Glutamatergic neuron (in vitro differentiated cells): ENCODE data around the gene TSEN54. TPM values are rescaled to one million over a fixed set of nuclear protein-coding genes. Genes with fewer than 3 reads are reported as not detected.

ENCODE experiments used
- DNase-seq: peaks from one replicate; pipeline ENCODE4 v3.0.0; 2022
- H3K27ac Mint-ChIP-seq: one replicate; pipeline ENCODE4 v1.8.0; 2020; ENCODE audit warnings: mild to moderate bottlenecking, mixed read lengths, inconsistent platforms; ENCODE audit not compliant: unreplicated experiment
- H3K27me3 Mint-ChIP-seq: one replicate; pipeline ENCODE4 v1.8.0; 2020; ENCODE audit warnings: mild to moderate bottlenecking, moderate library complexity, mixed read lengths, inconsistent platforms; ENCODE audit not compliant: unreplicated experiment
- H3K36me3 Mint-ChIP-seq: one replicate; pipeline ENCODE4 v1.8.0; 2020; ENCODE audit warnings: mild to moderate bottlenecking, mixed read lengths, inconsistent platforms; ENCODE audit not compliant: unreplicated experiment
- H3K4me1 Mint-ChIP-seq: one replicate; pipeline ENCODE4 v1.8.0; 2020; ENCODE audit warnings: mild to moderate bottlenecking, low read depth, mixed read lengths, inconsistent platforms; ENCODE audit not compliant: unreplicated experiment
- H3K4me3 Mint-ChIP-seq: one replicate; pipeline ENCODE4 v1.8.0; 2020; ENCODE audit warnings: mild to moderate bottlenecking, mixed read lengths, inconsistent platforms; ENCODE audit not compliant: unreplicated experiment
- H3K9me3 Mint-ChIP-seq: one replicate; pipeline ENCODE4 v1.8.0; 2020; ENCODE audit warnings: mild to moderate bottlenecking, moderate library complexity, mixed read lengths, inconsistent platforms; ENCODE audit not compliant: unreplicated experiment
- microRNA-seq: library from miRNA; unstranded; fragments of <30 nt; microRNA quantifications from one replicate; pipeline ENCODE4, GENCODE V29; 2020; ENCODE audit not compliant: unreplicated experiment
- total RNA-seq: library from RNA; stranded (reverse); fragmentation: NEBNext Ultra II Directional; extraction: Animal tissue kit (Norgen Biotek cat#: 25700); gene quantifications from one replicate; pipeline ENCODE4 v1.2.1, GENCODE V29; 2021; ENCODE audit not compliant: unreplicated experiment
- TF ChIP-seq, protein P1 (sequence below): fragments of 200-600 bp; sonication (generic); IDR thresholded peaks from one replicate; pipeline ENCODE4 v1.5.0; 2021; ENCODE audit not compliant: partially characterized antibody, unreplicated experiment

TSEN54 gene
- total RNA-seq, 1 donor from 2014 or later: 26.6 TPM

- DNase-seq: no peak
- no peaks in the 10 kb centered on the region for H3K4me1 Mint-ChIP-seq
Measured at GRCh38 chr17:75571885-75572215, 55.5 kb downstream of the TSEN54 start.

DNA sequence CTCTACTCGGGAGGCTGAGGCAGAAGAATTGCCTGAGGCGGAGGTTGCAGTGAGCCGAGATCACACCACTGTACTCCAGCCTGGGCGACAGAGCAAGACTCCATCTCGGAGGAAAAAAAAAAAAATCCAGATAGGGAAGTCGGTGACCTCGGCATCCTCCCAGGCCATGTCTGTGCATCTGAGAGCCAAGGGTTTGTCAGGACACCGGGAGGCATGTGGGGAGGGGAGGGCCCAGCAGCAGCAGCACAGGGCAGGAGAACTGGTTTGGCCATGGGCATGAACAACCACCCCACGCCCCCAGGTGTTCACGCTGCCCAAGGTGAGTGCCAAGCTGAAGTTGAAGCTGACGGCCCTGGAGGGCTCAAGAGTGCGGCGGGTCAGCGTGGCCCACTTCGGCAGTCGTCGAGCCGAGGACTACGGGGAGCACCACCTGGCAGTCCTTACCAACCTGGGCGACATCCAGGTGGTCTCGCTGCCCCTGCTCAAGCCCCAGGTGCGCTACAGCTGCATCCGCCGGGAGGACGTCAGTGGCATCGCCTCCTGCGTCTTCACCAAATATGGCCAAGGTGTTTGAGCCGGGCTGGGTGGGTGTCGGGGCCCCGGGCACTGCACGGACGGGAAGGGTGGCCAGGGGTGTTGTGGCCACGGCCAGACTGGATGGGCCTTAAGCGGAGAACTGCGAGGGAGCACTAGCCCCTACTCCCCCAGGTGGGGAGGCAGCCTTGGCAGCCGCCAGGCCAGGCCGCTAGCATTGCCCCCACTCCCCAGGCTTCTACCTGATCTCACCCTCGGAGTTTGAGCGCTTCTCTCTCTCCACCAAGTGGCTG is 56.6 kb downstream of the TSEN54 start:
- H3K4me3 Mint-ChIP-seq: no peak overlapping the region
- H3K36me3 Mint-ChIP-seq: no peaks in the 10 kb centered on the region
- H3K27me3 Mint-ChIP-seq: peaks cover 3% of the 10 kb centered on the region
- no peaks in the 10 kb centered on the region for H3K4me1 Mint-ChIP-seq
- no peak for DNase-seq
- TF ChIP-seq, protein P1, sequence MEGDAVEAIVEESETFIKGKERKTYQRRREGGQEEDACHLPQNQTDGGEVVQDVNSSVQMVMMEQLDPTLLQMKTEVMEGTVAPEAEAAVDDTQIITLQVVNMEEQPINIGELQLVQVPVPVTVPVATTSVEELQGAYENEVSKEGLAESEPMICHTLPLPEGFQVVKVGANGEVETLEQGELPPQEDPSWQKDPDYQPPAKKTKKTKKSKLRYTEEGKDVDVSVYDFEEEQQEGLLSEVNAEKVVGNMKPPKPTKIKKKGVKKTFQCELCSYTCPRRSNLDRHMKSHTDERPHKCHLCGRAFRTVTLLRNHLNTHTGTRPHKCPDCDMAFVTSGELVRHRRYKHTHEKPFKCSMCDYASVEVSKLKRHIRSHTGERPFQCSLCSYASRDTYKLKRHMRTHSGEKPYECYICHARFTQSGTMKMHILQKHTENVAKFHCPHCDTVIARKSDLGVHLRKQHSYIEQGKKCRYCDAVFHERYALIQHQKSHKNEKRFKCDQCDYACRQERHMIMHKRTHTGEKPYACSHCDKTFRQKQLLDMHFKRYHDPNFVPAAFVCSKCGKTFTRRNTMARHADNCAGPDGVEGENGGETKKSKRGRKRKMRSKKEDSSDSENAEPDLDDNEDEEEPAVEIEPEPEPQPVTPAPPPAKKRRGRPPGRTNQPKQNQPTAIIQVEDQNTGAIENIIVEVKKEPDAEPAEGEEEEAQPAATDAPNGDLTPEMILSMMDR: no peak
- H3K9me3 Mint-ChIP-seq: no peaks in the 10 kb centered on the region
- H3K27ac Mint-ChIP-seq: no peak overlapping the region

More at GRCh38 chr17:75571885-75572215, 55.5 kb downstream of the TSEN54 start:
- Mint-ChIP-seq H3K27ac (no peak overlapping the region), H3K4me3 (no peak overlapping the region), H3K9me3 (no peaks in the 10 kb centered on the region), H3K27me3 (peaks cover 3% of the 10 kb centered on the region), H3K36me3 (no peaks in the 10 kb centered on the region)
- TF ChIP-seq, protein P1: no peak

DNA sequence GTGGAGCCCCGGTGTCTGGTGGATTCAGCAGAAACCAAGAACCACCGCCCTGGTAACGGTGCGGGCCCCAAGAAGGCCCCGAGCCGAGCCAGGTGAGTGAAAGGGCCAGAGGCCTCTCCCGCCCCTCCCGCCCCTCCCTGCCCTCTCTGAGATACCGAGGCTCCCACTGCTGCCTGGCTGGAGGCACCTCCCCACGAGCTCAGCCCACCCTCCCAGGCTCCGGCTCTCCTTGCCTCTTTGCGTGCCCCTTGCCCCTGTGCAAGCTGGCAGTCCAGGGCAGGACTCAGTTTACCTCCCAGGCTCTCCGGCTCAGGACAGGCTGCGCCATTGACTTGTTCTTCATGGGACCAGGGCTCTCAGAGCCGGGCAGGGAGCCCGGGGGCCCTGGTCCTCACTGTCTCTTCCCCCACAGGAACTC is 57.2 kb downstream of the TSEN54 start:
- H3K27me3 Mint-ChIP-seq: peaks cover 3% of the 10 kb centered on the region
- no peaks in the 10 kb centered on the region for H3K9me3 Mint-ChIP-seq
- no peaks in the 10 kb centered on the region for H3K4me1 Mint-ChIP-seq
- no peak overlapping the region for H3K4me3 Mint-ChIP-seq
- no peaks in the 10 kb centered on the region for H3K36me3 Mint-ChIP-seq
- no peak overlapping the region for H3K27ac Mint-ChIP-seq
- no peak for DNase-seq
- TF ChIP-seq, protein P1: no peak

GRCh38 chr17:75573994-75574393 is 57.7 kb downstream of the TSEN54 start:
- H3K9me3 Mint-ChIP-seq: no peaks in the 10 kb centered on the region
- no peaks in the 10 kb centered on the region for H3K36me3 Mint-ChIP-seq
- H3K27me3 Mint-ChIP-seq: peaks cover 3% of the 10 kb centered on the region
- DNase-seq: no peak
- TF ChIP-seq, protein P1: no peak
- H3K4me1 Mint-ChIP-seq: peaks cover 2% of the 10 kb centered on the region
- no peak overlapping the region for H3K4me3 Mint-ChIP-seq
- no peak overlapping the region for H3K27ac Mint-ChIP-seq

Small RNAs within 50 kb of the gene (microRNA-seq; reads per million reads assigned to microRNA genes)
- 5.0 reads per million, percentile 32 among the genes with 10 or more reads in this experiment for gene MIR6785

Other genes starting within 250 kb of the TSEN54 start
- gene MIF4GD, start 245.3 kb upstream of the TSEN54 start, total RNA-seq: 12.8 TPM
- 9.3 TPM for gene SLC25A19, start 227.1 kb upstream of the TSEN54 start, total RNA-seq
- gene GRB2, start 110.8 kb upstream of the TSEN54 start, total RNA-seq: 148 TPM
- gene TMEM94, start 59.9 kb upstream of the TSEN54 start, total RNA-seq: 117 TPM
- gene CASKIN2, start 991 bp upstream of the TSEN54 start, total RNA-seq: 22.1 TPM
- 4.8 TPM for gene LLGL2, start 9.2 kb downstream of the TSEN54 start, total RNA-seq
- gene MYO15B, start 71.3 kb downstream of the TSEN54 start, total RNA-seq: 82.6 TPM
- 0.20 TPM for gene SMIM5, start 116.9 kb downstream of the TSEN54 start, total RNA-seq
- gene RECQL5, start 150.6 kb downstream of the TSEN54 start, total RNA-seq: 49.8 TPM
- gene SAP30BP, start 150.8 kb downstream of the TSEN54 start, total RNA-seq: 115 TPM
- not detected for gene ITGB4, start 204.9 kb downstream of the TSEN54 start, total RNA-seq
- gene GALK1, start 248.7 kb downstream of the TSEN54 start, total RNA-seq: 18.2 TPM